Measurements from ENCODE around the gene TAF4.
"Not testable (repeated sequence)": the region's sequence is repeated elsewhere in the genome, so short reads cannot be mapped to it uniquely, and the experiment has no call there.

- not testable (repeated sequence) for TF ChIP-seq CTCF (IDR thresholded peaks at IDR 0.05); POLR2A (IDR thresholded peaks at IDR 0.05); POLR2AphosphoS5 (IDR thresholded peaks at IDR 0.05; ENCODE audit: insufficient read depth in 1 of 2, low read depth in 1 of 2)
These were observed 94.1 kb downstream of the TAF4 start for GRCh38 chr20:61971595-61971994.

Measured in vagina (tissue), 2 donors.